ENCODE results near the gene ID4.
"Not testable (repeated sequence)": the region's sequence is repeated elsewhere in the genome, so short reads cannot be mapped to it uniquely, and the experiment has no call there.

ID4 gene

DNA sequence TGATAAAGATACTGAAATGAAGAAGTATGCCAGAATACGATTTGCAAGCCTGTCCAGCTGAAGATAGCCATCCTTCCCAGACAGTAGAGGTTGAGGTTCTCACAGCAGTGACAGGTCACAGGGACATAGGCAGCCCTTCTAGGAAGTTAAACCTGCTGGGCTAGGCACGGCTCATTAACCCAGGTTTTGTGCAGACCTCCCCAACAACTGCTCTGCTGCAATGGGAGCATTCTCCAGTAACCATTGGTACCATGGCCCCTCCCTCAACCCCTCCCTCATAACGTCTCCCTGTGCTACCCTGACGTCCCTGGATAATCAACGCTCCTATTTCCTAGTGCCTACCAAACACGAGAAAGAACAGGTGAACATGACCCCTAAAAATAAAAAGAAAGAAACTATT lies 15.8 kb downstream of the ID4 start:
- TF ChIP-seq CTCF (IDR thresholded peaks at IDR 0.05; ENCODE audit: control insufficient read depth, extremely low read depth, insufficient read depth) = no peak
- no peak for DNase-seq (ENCODE audit: low read depth)
- no peak overlapping the region for H3K4me3 ChIP-seq (ENCODE audit: low read depth, low read length)

DNA sequence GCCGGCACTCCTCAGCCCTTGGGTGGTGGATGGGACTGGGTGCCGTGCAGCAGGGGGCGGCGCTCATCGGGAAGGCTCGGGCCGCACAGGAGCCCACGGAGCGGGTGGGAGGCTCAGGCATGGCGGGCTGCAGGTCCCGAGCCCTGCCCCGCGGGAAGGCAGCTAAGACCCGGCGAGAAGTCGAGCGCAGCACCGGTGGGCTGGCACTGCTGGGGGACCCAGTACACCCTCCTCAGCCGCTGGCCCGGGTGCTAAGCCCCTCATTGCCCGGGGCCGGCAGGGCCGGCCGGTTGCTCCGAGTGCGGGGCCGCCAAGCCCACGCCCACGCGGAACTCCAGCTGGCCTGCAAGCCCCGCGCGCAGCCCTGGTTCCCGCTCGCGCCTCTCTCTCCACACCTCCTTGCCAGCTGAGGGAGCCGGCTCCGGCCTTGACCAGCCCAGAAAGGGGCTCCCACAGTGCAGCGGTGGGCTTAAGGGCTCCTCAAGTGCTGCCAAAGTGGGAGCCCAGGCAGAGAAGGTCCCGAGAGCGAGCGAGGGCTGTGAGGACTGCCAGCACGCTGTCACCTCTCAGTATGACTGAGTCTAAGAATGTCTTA lies 17.3 kb downstream of the ID4 start:
- not testable (repeated sequence) for DNase-seq (ENCODE audit: low read depth); H3K4me3 ChIP-seq (ENCODE audit: low read depth, low read length)

DNA sequence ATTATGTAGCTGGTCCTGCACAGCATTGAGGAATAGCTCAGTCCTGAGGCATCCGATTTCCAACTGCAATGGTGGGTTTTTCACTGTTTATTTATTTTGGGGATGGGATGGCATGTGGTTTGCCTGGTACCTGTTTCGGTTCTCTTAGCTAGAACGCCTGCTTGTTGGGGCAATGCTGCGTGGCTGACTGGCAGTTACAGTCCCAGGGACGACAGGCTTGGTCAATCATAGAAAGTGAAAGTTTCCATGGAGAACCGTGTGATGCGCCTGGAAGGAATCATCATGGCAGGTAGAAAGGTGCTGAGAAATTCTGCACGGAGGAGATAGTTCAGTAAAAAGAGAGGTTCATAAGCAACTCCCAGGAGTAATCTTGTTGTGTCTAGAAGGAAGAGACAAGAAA lies 18.4 kb downstream of the ID4 start:
- no peak overlapping the region for H3K4me3 ChIP-seq (ENCODE audit: low read depth, low read length)
- DNase-seq (ENCODE audit: low read depth) = no peak
- no peak for TF ChIP-seq CTCF (IDR thresholded peaks at IDR 0.05; ENCODE audit: control insufficient read depth, extremely low read depth, insufficient read depth)

DNA sequence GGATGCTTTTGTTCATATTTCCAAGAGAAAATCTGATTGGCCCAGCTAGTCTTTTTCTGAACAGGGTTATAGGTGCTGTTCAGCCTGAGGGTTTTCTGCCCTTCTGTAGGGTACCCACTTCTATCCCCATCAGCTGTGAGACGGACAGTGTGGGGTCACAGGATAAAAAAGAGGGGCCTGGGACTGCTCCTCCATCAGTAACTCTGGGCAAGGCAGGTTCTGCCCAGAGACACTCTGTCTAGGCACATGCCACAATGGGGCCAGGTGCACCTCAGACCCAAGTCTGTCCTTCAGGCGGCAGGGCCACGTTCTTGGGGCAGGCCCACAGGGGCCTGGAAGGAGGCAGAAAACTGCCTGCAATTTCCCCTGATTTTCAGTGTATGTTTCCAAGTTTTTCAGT lies 20.0 kb downstream of the ID4 start:
- no peak for TF ChIP-seq CTCF (IDR thresholded peaks at IDR 0.05; ENCODE audit: control insufficient read depth, extremely low read depth, insufficient read depth)
- DNase-seq (ENCODE audit: low read depth) = no peak
- H3K4me3 ChIP-seq (ENCODE audit: low read depth, low read length) = no peak overlapping the region

- H3K4me3 ChIP-seq (ENCODE audit: low read depth, low read length) = no peak overlapping the region
- no peak for DNase-seq (ENCODE audit: low read depth)
- TF ChIP-seq CTCF (IDR thresholded peaks at IDR 0.05; ENCODE audit: control insufficient read depth, extremely low read depth, insufficient read depth) = no peak
Observed at GRCh38 chr6:19857703-19858102, 20.5 kb downstream of the ID4 start.

GRCh38 chr6:19860235-19860877 lies 23.2 kb downstream of the ID4 start:
- H3K4me3 ChIP-seq (ENCODE audit: low read depth, low read length) = no peak overlapping the region
- peak; percentile 85 for DNase-seq (ENCODE audit: low read depth)
- TF ChIP-seq CTCF (IDR thresholded peaks at IDR 0.05; ENCODE audit: control insufficient read depth, extremely low read depth, insufficient read depth) = no peak

DNA sequence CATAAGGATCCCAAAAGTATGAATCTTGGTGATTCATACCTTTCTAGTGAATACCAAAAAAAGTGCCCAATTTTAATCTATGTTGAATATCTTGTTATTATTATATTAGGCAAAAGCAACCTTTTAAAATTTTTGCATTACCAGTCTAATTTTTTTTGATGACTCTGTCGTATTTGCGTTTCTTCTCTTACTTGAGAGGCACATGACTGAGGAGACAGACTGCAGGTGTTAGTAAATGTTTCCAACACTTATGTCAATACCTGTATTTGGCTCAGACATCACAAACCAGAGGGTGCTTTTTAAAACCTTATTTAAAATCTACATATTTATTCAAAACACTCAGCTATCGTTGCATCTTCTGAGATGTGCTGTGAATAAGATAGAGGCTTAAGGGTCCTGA lies 27.1 kb downstream of the ID4 start:
- DNase-seq (ENCODE audit: low read depth) = no peak
- H3K4me3 ChIP-seq (ENCODE audit: low read depth, low read length) = no peak overlapping the region
- TF ChIP-seq CTCF (IDR thresholded peaks at IDR 0.05; ENCODE audit: control insufficient read depth, extremely low read depth, insufficient read depth) = no peak
